GM18508 (cell line): ENCODE results near the gene BRAT1.

Experiments used
- ATAC-seq: cut with Tn5 transposase; IDR thresholded peaks from one replicate; pipeline ENCODE4 v1.9.1; 2021; ENCODE audit warnings: moderate number of reproducible peaks; ENCODE audit not compliant: insufficient read depth, unreplicated experiment

The BRAT1 gene

GRCh38 chr7:2586326-2587020 is 31.1 kb upstream of the BRAT1 start:
- no peak for ATAC-seq

DNA sequence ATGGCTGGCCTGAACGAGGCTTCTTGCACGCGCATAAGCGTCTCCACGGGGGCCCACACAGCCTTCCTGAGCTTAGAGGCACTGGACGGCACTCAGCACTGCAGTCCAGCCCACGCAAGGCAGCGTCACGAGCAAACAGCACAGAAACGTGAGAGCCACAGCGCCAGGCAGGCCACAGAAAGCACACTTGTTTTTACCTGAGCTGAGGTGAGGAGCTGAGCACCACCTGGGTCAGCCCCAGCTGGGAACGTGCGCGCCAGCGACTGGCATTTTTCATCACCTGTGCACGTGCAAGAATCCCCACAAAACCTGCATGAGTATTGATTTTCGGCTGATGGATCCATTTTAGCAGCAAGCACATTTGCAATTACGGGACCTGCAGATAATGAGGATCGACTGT is 30.1 kb upstream of the BRAT1 start:
- no peak for ATAC-seq

GRCh38 chr7:2583798-2584580 is 28.7 kb upstream of the BRAT1 start:
- ATAC-seq, result no peak

DNA sequence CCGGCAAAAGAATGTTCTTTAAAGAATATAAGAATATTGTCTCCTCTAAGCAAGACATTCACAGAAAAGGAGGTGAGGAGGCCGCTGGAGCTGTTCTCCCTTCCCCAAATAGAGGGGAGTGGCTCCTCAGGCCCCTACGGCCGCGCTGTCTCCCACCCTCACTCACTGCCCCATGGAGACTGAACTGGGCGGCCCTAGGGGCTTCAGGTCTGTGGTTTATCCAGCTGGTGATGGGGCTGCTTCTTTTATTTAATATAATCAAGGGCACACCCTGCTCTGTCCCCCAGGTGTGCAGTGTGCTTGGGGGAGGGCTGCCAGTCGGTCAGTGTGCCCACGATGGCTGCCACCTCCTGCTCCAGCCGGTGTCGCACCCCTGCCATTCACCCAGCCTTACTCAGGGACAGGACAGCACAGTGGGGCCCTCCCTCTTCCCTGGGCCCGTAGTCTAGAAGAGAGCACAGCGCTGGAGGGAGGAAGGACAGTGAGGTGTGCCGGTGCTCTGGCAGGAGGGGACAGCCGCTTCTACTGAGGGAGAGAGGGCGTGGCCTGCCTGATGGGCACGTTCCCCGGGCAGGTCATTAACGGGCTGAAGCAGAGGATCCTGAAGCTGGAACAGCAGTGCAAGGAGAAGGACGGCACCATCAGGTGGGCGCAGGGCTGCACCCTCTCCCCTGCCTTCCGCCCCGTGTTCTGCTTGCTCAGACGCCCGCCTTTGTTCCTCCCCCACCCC is 26.8 kb upstream of the BRAT1 start:
- ATAC-seq, result no peak

- ATAC-seq, result no peak
These were observed 25.3 kb upstream of the BRAT1 start for GRCh38 chr7:2580636-2581035.

- no peak for ATAC-seq
These were observed 22.8 kb upstream of the BRAT1 start for GRCh38 chr7:2577914-2578680.

- ATAC-seq, result no peak
These were observed 21.6 kb upstream of the BRAT1 start for GRCh38 chr7:2576742-2577491.

GRCh38 chr7:2575733-2576340 is 20.5 kb upstream of the BRAT1 start:
- no peak for ATAC-seq

DNA sequence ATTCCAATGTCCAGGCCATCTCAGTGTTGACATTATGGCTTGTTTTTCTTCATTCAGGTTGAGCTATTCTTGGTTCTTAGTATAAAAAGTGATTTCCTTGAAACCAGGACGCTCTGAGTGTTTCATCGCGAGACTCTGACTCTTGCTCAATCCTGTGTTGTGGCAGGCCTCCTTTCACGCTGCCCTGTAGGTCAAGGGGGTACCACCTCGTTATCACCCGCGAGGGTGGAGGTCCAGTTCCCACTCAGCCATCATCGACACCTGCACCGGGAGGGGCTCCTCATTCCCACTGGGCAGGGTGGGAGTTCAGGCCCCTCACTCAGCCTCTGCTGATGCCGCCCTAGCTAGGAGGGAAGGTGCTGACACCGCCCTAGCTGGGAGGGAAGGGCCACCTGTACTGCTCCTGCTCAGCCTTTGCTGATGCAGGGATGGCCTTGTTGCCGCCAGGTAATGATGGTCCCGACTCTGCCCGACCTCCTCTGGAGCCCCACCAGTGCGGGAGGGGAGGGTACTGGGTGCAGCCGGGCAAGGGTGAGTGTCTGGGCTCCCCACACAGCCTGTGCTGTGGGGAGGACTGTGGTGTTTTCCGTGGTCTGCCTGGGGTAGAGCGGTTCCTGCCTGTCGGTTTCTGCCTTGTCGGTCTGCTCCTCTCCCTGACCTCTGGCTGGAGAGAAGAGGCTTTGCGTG is 19.9 kb upstream of the BRAT1 start:
- no peak for ATAC-seq

- no peak for ATAC-seq
These were observed 18.4 kb upstream of the BRAT1 start for GRCh38 chr7:2573761-2574160.

DNA sequence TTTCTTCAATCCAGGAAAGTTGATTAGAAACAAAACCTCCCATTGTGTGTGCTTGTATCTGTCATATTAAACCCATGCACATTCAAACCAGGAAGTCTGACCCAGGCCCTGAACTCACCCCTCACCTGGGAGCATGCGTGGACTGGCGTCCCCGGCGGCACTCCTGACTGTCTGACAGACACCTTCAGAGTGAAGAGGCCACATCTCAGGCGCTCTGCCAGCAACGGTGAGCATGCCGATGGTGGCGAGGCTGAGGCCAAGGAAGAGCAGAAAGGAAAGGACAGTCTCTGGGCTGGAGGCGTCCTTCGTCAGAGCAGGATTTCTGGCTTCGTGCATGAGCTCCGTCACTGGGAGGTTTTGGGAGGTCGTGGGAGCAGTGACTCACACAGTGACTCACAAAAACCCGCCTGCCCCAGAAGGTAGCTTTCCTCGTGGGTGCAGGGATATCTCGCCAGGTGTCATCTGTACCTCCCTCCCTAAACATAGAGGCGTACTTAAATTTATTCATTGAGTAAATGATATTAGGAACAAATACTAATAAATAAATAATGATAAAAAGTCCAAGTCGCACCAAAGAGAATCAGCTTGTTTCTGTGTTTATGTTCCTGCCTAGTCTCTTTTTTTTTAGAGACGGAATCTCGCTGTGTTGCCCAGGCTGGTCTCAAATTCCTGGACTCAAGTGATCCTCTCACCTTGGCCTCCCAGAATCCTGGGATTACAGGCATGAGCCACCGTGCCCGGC is 16.9 kb upstream of the BRAT1 start:
- no peak for ATAC-seq

DNA sequence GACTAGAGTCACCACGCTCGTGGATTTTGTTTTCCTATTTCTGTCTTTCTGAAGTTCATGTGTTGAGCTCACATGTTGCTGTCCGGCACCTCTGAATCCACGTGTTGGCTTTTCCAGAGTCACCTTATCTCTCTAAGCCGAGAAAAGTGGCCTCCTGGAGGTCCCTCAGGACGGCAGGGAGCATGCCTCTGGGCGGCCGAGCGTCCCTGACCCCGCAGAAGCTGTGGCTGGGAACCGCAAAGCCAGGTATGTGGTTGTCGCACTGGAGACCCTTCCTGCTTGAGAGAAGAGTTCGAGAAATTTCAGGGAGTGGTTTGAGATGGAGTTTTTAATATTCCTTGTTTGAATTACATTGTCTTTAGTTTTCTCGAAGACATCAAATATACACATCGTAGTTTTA is 16.1 kb upstream of the BRAT1 start:
- ATAC-seq, result no peak

DNA sequence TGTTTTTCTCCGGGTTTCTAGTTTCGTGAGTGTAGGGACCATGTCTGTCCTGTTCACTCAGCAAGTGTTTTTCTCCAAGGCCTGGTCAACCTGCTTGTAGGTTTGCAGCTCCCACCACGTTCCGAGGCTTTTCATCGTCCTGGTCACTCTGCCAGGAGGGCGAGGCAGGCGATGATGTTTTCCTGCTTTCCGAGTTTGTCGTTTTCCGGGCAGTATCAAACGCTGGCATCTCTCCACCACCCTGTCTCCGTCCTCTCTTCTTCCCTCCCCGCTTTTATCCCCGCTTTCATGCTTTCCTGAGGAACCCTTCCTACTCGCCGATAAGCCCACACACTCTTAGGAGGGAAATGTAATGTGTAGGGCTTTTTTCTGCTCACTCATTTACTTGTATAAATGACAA is 14.7 kb upstream of the BRAT1 start:
- ATAC-seq, result no peak

GRCh38 chr7:2569421-2569820 is 14.1 kb upstream of the BRAT1 start:
- ATAC-seq, result no peak

DNA sequence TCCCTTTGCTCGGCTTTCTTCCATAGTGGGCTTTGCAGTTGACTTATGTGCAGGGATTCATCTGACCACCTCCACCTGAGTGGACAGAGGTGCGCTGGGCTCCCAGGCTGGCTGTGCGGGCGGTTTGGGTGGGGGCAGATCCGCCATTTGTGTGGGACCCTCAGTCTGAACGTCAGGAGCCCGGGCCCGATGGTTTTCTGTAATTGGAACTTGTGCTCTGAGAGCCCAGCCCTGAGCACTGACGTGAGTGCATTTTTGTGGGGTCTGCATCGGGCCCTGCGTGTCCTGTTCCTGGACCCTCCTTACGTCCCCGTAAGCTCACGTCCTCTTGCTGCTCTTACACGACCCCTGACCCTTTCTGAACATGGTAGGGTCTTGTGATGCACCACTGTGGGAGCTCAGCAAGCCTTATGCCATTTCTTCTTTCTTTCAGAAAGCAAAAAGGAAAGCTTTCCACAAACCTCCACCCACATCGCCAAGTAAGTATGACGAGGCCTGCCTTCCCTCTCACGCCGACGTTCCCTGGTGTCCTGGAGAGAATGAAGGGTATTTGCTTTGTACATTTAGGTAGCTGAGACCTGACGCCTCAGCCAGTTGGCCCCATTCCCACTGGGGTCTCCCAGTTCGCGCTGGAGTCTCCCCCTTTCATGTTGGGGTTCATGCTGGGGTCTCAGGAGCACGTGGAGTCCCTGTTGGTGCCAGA is 13.3 kb upstream of the BRAT1 start:
- no peak for ATAC-seq

- no peak for ATAC-seq
These were observed 12.5 kb upstream of the BRAT1 start for GRCh38 chr7:2567679-2568278.
